Mesenchymal stem cell (in vitro differentiated cells and primary cell): ENCODE measurements around the gene GCHFR.

Experiments used
- DNase-seq: peaks from one replicate; pipeline ENCODE4 v3.0.0-alpha.2; 2013
- H2AFZ ChIP-seq: one replicate; pipeline ENCODE4 v1.6.1; 2013; ENCODE audit warnings: low read depth, mild to moderate bottlenecking, control low read depth, inconsistent platforms, low read length, moderate library complexity
- H2AK5ac ChIP-seq: 2 replicates; pipeline ENCODE4 v1.6.1; 2013; ENCODE audit warnings: low read length, moderate library complexity, mild to moderate bottlenecking, inconsistent platforms; ENCODE audit not compliant: severe bottlenecking
- H2BK120ac ChIP-seq: one replicate; pipeline ENCODE4 v1.6.1; 2013; ENCODE audit warnings: low read depth, mild to moderate bottlenecking, inconsistent platforms, low read length, moderate library complexity
- H2BK12ac ChIP-seq, 2 experiments: one replicate each; pipeline ENCODE4 v1.6.1; 2013; ENCODE audit warnings: inconsistent platforms in 2 of 2, low read length in 2 of 2, mild to moderate bottlenecking in 2 of 2, moderate library complexity in 2 of 2, control low read depth in 1 of 2
- H2BK15ac ChIP-seq: one replicate; pipeline ENCODE4 v1.6.1; 2013; ENCODE audit warnings: mild to moderate bottlenecking, low read depth, inconsistent platforms; ENCODE audit not compliant: poor library complexity, severe bottlenecking
- H2BK5ac ChIP-seq: 2 replicates; pipeline ENCODE4 v1.6.1; 2013; ENCODE audit warnings: low read depth, mild to moderate bottlenecking, low read length, control low read depth, inconsistent platforms; ENCODE audit not compliant: poor library complexity, severe bottlenecking
- H3K14ac ChIP-seq, 2 experiments: one replicate each; pipeline ENCODE4 v1.6.1; 2013; ENCODE audit warnings: inconsistent platforms in 2 of 2, low read length in 2 of 2, control low read depth in 1 of 2, mild to moderate bottlenecking in 1 of 2, moderate library complexity in 1 of 2
- H3K18ac ChIP-seq, 2 experiments: one replicate each; pipeline ENCODE4 v1.6.1; 2013; ENCODE audit warnings: inconsistent platforms in 2 of 2, low read length in 2 of 2, control low read depth in 1 of 2, low read depth in 1 of 2, mild to moderate bottlenecking in 1 of 2
- H3K23ac ChIP-seq, 2 experiments: one replicate each; pipeline ENCODE4 v1.6.1; 2013; ENCODE audit warnings: inconsistent platforms in 2 of 2, low read length in 2 of 2, mild to moderate bottlenecking in 2 of 2, moderate library complexity in 2 of 2, control low read depth in 1 of 2
- H3K27ac ChIP-seq: 2 replicates; pipeline ENCODE4 v1.5.1; 2013; ENCODE audit warnings: mild to moderate bottlenecking, moderate library complexity, low read length, control low read depth, inconsistent platforms; ENCODE audit not compliant: poor library complexity, severe bottlenecking
- H3K27me3 ChIP-seq, 2 experiments: 2 replicates each; pipeline versions ENCODE4 v1.6.1 to v1.7.0; 2013; ENCODE audit warnings: low read length in 2 of 2, mild to moderate bottlenecking in 2 of 2, moderate library complexity in 2 of 2, control low read depth in 1 of 2, inconsistent platforms in 1 of 2; ENCODE audit not compliant: control insufficient read depth in 1 of 2, insufficient read depth in 1 of 2
- H3K36me3 ChIP-seq, 2 experiments: 2 replicates each; pipeline versions ENCODE4 v1.6.1 to v1.7.0; 2013; ENCODE audit warnings: low read length in 2 of 2, control low read depth in 1 of 2, inconsistent platforms in 1 of 2, low read depth in 1 of 2, mild to moderate bottlenecking in 1 of 2; ENCODE audit not compliant: insufficient read depth in 2 of 2, control insufficient read depth in 1 of 2
- H3K4ac ChIP-seq, 2 experiments: one replicate each; pipeline ENCODE4 v1.6.1; 2013; ENCODE audit warnings: inconsistent platforms in 2 of 2, low read length in 2 of 2, mild to moderate bottlenecking in 2 of 2, moderate library complexity in 2 of 2, control low read depth in 1 of 2, low read depth in 1 of 2
- H3K4me1 ChIP-seq: 2 replicates; pipeline ENCODE4 v1.6.1; 2013; ENCODE audit warnings: low read depth, low read length, control low read depth; ENCODE audit not compliant: control insufficient read depth, insufficient read depth
- H3K4me2 ChIP-seq: 2 replicates; pipeline ENCODE4 v1.6.1; 2013; ENCODE audit warnings: low read length, mild to moderate bottlenecking, inconsistent platforms; ENCODE audit not compliant: poor library complexity, severe bottlenecking
- H3K4me3 ChIP-seq, 2 experiments: 2 replicates each; pipeline versions ENCODE4 v1.5.1 to v1.7.0; 2013; ENCODE audit warnings: low read length in 2 of 2, mild to moderate bottlenecking in 2 of 2, control low read depth in 1 of 2, low read depth in 1 of 2; ENCODE audit not compliant: insufficient read depth in 1 of 2
- H3K79me1 ChIP-seq: replicated peaks from 2 replicates; pipeline ENCODE4 v1.6.1; 2013; ENCODE audit warnings: mild to moderate bottlenecking, control low read depth, low read length, inconsistent platforms; ENCODE audit not compliant: poor library complexity, severe bottlenecking
- H3K9ac ChIP-seq: 2 replicates; pipeline ENCODE4 v1.7.0; 2013; ENCODE audit warnings: mild to moderate bottlenecking, low read length, moderate library complexity
- H3K9me3 ChIP-seq: 2 replicates; pipeline ENCODE4 v1.7.0; 2013; ENCODE audit warnings: mild to moderate bottlenecking, low read length; ENCODE audit not compliant: control insufficient read depth
- H4K8ac ChIP-seq: one replicate; pipeline ENCODE4 v1.6.1; 2013; ENCODE audit warnings: inconsistent platforms, mild to moderate bottlenecking, low read length, moderate library complexity
- H4K91ac ChIP-seq: one replicate; pipeline ENCODE4 v1.6.1; 2013; ENCODE audit warnings: mild to moderate bottlenecking, low read length, inconsistent platforms
- WGBS: methylation state at CpG from one replicate; pipeline ENCODE4 v1.1.7; 2013; ENCODE audit warnings: mixed read lengths; 5-methylcytosine and 5-hydroxymethylcytosine counted together

GCHFR gene

GRCh38 chr15:40769274-40770146, 5.6 kb downstream of the GCHFR start, which contains the start of gene C15orf62:
C15orf62 (plus strand) TSS chr15:40769980; CDS start chr15:40770496, 516 bp downstream.
- Histone ChIP-seq H4K91ac (no peak within 1 kb of the TSS), H3K4me3 (no peak within 1 kb of the TSS), H3K14ac (no peak within 1 kb of the TSS), H3K9ac (no peak within 1 kb of the TSS), H3K27me3 (no peaks in the 10 kb centered on the region), H3K27ac (peak within 1 kb of the TSS; percentile 78), H2BK15ac (no peak within 1 kb of the TSS), H2BK5ac (no peak within 1 kb of the TSS), H2AFZ (no peak within 1 kb of the TSS), H2AK5ac (peak within 1 kb of the TSS; percentile 67), H3K79me1 (peaks cover 3% of the 10 kb centered on the region), H3K4me2 (peak within 1 kb of the TSS; percentile 17), H3K23ac (peak within 1 kb of the TSS in 1 of 2 experiments; percentile 23), H3K18ac (no peak within 1 kb of the TSS), H3K4me1 (peaks cover 68% of the 10 kb centered on the region), H3K9me3 (no peaks in the 10 kb centered on the region), H2BK120ac (no peak within 1 kb of the TSS), H3K4ac (no peak within 1 kb of the TSS), H4K8ac (no peak within 1 kb of the TSS), H3K36me3 (peaks cover 35 to 49% of the 10 kb centered on the region in 2 experiments), H2BK12ac (no peak within 1 kb of the TSS)
- DNase-seq: no peak
- 85% methylated on average over 28 of the region's 28 CpGs for WGBS

GRCh38 chr15:40770147-40770721, 6.4 kb downstream of the GCHFR start:
- Histone ChIP-seq H2BK15ac (no peak overlapping the region), H3K4me1 (peaks cover 66% of the 10 kb centered on the region), H4K8ac (no peak overlapping the region), H3K9ac (no peak overlapping the region), H2BK12ac (no peak overlapping the region), H2AK5ac (no peak overlapping the region), H3K14ac (no peak overlapping the region), H3K18ac (no peak overlapping the region), H2BK5ac (no peak overlapping the region), H3K4me2 (peak overlapping the region; percentile 17), H2AFZ (no peak overlapping the region), H3K4ac (no peak overlapping the region), H2BK120ac (no peak overlapping the region), H3K36me3 (peaks cover 42 to 56% of the 10 kb centered on the region in 2 experiments), H3K23ac (no peak overlapping the region), H3K27ac (peak overlapping the region; percentile 78), H3K9me3 (no peaks in the 10 kb centered on the region), H3K79me1 (peaks cover 3% of the 10 kb centered on the region), H3K4me3 (no peak overlapping the region), H4K91ac (no peak overlapping the region), H3K27me3 (no peaks in the 10 kb centered on the region)
- DNase-seq: no peak
- WGBS: 89% methylated on average over 17 of the region's 17 CpGs

- Histone ChIP-seq H2BK5ac (no peak overlapping the region), H2BK120ac (no peak overlapping the region)
Measured at GRCh38 chr15:40771242-40771641, 7.4 kb downstream of the GCHFR start.

DNA sequence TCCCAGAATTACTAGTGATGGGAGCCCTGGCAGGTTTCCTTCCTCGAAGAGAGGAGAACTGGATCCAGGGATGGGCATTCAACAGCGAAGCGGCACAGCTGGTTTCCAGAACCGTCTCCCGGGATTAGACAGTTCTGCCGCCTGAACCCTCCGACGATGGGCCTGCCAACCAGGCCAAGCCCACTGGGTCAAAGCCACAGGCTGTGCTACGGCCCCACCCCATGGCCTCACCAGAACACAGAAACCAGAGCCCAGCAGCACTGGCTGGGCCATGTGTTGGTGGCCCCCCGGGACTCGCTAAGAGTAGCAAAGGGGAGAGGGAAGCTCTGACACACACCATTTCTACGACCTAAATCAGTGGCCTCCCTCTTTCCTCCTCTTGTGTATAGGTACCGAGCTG, 8.1 kb downstream of the GCHFR start:
- Histone ChIP-seq H3K18ac (no peak overlapping the region), H3K4me2 (no peak overlapping the region), H2BK120ac (no peak overlapping the region), H3K79me1 (peaks cover 3% of the 10 kb centered on the region), H3K4ac (no peak overlapping the region), H2AFZ (no peak overlapping the region), H3K23ac (no peak overlapping the region), H2BK12ac (no peak overlapping the region), H3K27me3 (no peaks in the 10 kb centered on the region), H3K36me3 (peaks cover 59 to 73% of the 10 kb centered on the region in 2 experiments), H3K9me3 (no peaks in the 10 kb centered on the region), H2BK5ac (no peak overlapping the region), H3K4me3 (no peak overlapping the region), H2BK15ac (no peak overlapping the region), H3K4me1 (peaks cover 58% of the 10 kb centered on the region), H4K8ac (no peak overlapping the region), H3K9ac (no peak overlapping the region), H2AK5ac (no peak overlapping the region), H4K91ac (no peak overlapping the region), H3K27ac (no peak overlapping the region), H3K14ac (no peak overlapping the region)
- no peak for DNase-seq
- 96% methylated on average over 11 of the region's 13 CpGs for WGBS

More at GRCh38 chr15:40771242-40771641, 7.4 kb downstream of the GCHFR start:
- H3K27me3 ChIP-seq: no peaks in the 10 kb centered on the region
- H3K79me1 ChIP-seq: peaks cover 3% of the 10 kb centered on the region
- 97% methylated on average over 5 of the region's 5 CpGs for WGBS
- no peak overlapping the region for H3K4me3 ChIP-seq
- H2AK5ac ChIP-seq: peak overlapping the region; percentile 16
- no peak overlapping the region for H3K27ac ChIP-seq
- DNase-seq: no peak
- H3K36me3 ChIP-seq: peaks cover 52 to 66% of the 10 kb centered on the region in 2 experiments
- H3K4ac ChIP-seq: no peak overlapping the region
- no peak overlapping the region for H4K91ac ChIP-seq
- no peak overlapping the region for H3K23ac ChIP-seq
- H3K9me3 ChIP-seq: no peaks in the 10 kb centered on the region
- no peak overlapping the region for H2AFZ ChIP-seq
- no peak overlapping the region for H2BK12ac ChIP-seq
- no peak overlapping the region for H4K8ac ChIP-seq
- peaks cover 57% of the 10 kb centered on the region for H3K4me1 ChIP-seq
- no peak overlapping the region for H3K14ac ChIP-seq
- H3K18ac ChIP-seq: no peak overlapping the region
- H3K4me2 ChIP-seq: no peak overlapping the region
- H2BK15ac ChIP-seq: no peak overlapping the region
- H3K9ac ChIP-seq: no peak overlapping the region
